GM18511 (cell line): Measurements from ENCODE around the gene SFXN4.
A peak's percentile ranks its signal among the peaks of the same experiment; 100 is the strongest.
"Not testable (repeated sequence)": the region's sequence is repeated elsewhere in the genome, so short reads cannot be mapped to it uniquely, and the experiment has no call there.

Experiments used
- ATAC-seq: cut with Tn5 transposase; IDR thresholded peaks from one replicate; pipeline ENCODE4 v1.9.1; 2021; ENCODE audit warnings: mild to moderate bottlenecking, moderate library complexity; ENCODE audit not compliant: unreplicated experiment

The SFXN4 gene

DNA sequence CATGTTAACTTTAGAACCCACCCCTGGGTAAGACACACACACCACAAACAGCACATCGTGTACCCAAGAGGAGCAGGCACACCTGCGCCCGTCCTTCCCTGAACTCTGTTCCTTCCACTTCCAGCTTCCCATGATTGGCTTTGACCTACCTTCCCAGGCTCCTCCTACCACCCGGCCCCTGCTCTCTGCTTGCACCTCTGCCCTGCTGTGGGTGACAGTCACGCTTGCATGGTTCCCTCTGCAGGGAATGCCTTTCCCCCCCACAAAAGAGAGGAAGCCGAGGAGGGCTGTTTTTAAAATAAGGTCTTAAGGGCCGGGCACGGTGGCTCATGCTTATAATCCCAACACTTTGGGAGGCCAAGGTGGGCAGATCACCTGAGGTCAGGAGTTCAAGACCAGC, 16.4 kb downstream of the SFXN4 start:
- no peak for ATAC-seq

GRCh38 chr10:119143657-119144056, 21.9 kb downstream of the SFXN4 start:
- no peak for ATAC-seq

- no peak for ATAC-seq
These were observed 24.8 kb downstream of the SFXN4 start for GRCh38 chr10:119140603-119141245.

- ATAC-seq, result peak; percentile 44
These were observed 25.9 kb downstream of the SFXN4 start for GRCh38 chr10:119139464-119140067.

GRCh38 chr10:119138346-119139306, 26.9 kb downstream of the SFXN4 start:
- no peak for ATAC-seq

DNA sequence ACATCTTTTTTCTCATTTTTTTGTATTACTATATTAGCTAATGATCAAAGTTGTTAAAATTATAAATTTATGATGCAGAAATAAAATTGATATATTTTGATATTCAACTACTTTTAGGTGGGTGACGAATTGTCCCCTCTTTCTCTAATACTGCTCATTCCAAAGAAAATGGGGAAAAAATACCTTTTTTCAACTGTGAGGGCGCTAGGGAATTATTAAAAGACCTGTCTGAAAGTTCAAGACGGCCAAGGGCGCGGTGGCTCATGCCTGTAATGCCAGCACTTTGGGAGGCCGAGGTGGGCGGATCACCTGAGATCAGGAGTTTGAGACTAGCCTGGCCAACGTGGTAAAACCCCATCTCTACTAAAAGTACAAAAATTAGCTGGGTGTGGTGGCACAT, 27.6 kb downstream of the SFXN4 start:
- ATAC-seq, result not testable (repeated sequence)

GRCh38 chr10:119136084-119136483, 29.4 kb downstream of the SFXN4 start:
- ATAC-seq, result no peak

DNA sequence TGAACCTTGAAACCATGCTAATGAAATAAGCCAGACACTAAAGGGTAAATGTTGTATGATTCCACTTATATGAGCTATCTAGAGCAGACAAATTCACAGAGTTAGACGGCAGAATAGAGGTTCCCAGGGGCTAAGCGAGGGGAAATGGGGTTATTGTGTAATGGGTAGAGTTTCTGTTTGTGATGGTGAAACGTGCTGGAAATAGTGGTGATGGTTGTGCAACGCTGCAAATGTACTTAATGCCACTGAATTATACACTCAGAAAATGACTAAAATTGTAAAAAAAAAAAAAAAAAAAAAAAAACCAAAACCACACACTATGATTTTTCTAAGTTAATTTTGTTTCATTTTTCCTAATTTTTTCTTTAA, 30.0 kb downstream of the SFXN4 start:
- no peak for ATAC-seq

GRCh38 chr10:119133949-119134348, 31.6 kb downstream of the SFXN4 start:
- ATAC-seq, result no peak

DNA sequence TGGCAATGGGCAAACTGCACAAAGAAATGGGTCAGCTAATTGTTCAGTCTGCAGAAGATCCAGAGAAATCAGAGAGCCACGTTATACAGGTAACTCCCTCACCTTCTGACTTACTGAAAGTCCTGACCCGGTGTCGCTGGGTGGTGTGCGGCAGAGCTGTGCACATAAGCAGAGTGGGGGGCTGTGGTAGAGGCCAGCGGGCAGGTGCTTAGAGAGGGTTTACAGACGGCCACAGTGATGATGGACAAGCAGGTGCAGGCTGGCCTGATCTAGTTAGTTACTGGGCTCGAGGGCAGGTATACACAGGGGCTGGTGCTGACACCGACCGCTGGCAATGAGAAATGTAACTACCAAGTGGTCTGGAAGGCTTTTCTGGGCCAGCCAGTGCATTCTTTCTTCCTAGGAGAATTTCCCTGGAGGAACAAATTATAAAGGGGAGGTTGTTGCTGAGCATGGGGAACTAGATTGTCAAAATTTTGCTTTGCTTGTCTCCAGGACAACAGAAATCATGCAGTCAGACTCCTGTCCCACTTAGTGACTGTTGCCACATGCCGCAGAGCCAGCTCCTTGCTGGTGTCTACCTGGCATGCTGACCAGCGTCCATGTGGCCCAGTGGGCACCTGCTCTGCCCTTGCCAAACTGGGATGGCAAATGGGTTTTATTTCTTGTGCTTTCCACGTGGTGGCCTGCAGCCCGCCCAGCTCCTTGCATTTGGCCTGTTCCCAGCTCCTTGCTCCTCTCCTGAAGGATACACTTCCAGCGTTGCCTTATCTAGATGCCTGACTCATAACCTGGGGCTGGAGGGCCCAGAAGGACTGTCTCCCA, 32.8 kb downstream of the SFXN4 start:
- no peak for ATAC-seq

GRCh38 chr10:119131512-119132240, 33.8 kb downstream of the SFXN4 start:
- peak; percentile 64 for ATAC-seq

DNA sequence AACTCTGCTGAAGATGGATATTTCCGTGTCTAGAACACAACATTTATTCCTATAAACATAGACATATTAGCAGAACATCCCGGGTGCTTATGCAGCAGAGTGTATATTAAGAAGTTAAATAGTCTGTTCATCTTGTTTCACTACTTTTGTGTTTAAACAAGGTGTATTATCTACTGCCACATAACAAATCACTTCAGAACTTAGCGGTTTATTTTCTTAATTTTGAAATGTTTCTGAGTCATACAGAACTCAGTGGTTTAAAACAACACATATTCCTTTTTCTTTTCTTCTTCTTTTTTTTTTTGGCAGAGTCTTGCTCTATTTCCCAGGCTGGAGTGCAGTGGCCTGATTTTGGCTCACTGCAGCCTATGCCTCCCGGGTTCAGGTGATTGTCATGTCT, 35.8 kb downstream of the SFXN4 start:
- ATAC-seq, result no peak

GRCh38 chr10:119125942-119126341, 39.6 kb downstream of the SFXN4 start:
- no peak for ATAC-seq

DNA sequence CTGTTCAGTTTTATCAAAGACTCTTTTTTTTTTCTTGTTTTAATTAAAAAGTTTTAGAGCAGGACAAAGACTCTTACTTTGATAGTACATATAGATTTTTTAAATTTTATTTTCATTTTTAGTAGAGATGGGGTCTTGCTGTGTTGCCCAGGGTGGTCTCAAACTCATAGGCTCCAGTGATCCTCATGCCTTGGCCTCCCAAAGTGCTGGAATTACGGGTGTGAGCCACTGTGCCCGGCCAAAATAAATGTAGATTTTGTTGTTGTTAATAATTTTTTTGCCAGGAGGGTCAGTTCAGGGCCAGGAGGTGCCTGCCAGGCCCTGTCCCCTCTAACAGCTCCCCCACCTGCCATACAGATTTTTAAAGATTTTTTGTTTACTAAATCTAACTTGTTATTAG, 44.6 kb downstream of the SFXN4 start:
- no peak for ATAC-seq

DNA sequence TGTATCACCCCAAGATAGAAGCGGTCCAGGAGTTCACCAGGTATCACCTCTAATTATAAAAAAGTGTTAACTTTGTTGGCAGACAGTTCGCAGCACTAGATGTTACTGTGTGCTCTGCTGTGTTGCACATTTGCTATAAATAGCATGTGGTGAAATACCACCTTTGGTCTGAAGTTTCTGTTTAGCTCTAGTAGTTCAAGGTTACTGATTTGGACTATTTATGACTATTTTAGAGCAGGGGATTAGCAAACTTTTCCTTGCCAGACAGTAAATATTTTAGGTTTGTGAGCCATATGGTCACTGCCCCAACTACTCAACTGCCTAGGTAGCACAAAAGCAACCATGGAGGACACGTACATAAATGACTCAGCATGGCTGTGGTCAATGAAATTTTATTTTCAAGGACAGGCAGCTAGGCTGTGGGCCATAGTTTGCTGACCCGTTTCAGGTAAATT, 45.1 kb downstream of the SFXN4 start:
- ATAC-seq, result peak; percentile 94

- no peak for ATAC-seq
These were observed 46.1 kb downstream of the SFXN4 start for GRCh38 chr10:119119400-119119799.

- no peak for ATAC-seq
These were observed 47.3 kb downstream of the SFXN4 start for GRCh38 chr10:119118231-119118630.

GRCh38 chr10:119116326-119116951, 49.1 kb downstream of the SFXN4 start:
- ATAC-seq, result no peak

- ATAC-seq, result no peak
These were observed 49.6 kb downstream of the SFXN4 start for GRCh38 chr10:119115926-119116325.
